HEK293 (cell line): ENCODE measurements around the gene XPNPEP1.

Source experiments
- BCL11A ChIP-seq: fragments of 450-650 bp; formaldehyde crosslinking; IDR thresholded peaks from 2 replicates; pipeline ENCODE4 v1.5.1; 2016; ENCODE audit warnings: low read depth, missing biosample characterization, missing genetic modification characterization
- GLI2 ChIP-seq: fragments of 450-650 bp; formaldehyde crosslinking; IDR thresholded peaks from 2 replicates; pipeline ENCODE4; 2017; ENCODE audit warnings: missing biosample characterization, missing genetic modification characterization, low read depth, borderline replicate concordance
- KLF8 ChIP-seq: fragments of 450-650 bp; formaldehyde crosslinking; IDR thresholded peaks from 2 replicates; pipeline ENCODE4 v1.5.1; 2016; ENCODE audit warnings: missing biosample characterization, missing genetic modification characterization
- SALL2 ChIP-seq: fragments of 450-650 bp; formaldehyde crosslinking; IDR thresholded peaks from 2 replicates; pipeline ENCODE4 v1.5.0; 2017; ENCODE audit warnings: missing biosample characterization, mild to moderate bottlenecking, missing genetic modification characterization, borderline replicate concordance
- TRIM28 ChIP-seq: IDR thresholded peaks from 2 replicates; pipeline ENCODE4 v1.6.1; 2011; ENCODE audit warnings: low read length, control low read depth, borderline replicate concordance
- ZFP3 ChIP-seq: fragments of 450-650 bp; formaldehyde crosslinking; IDR thresholded peaks from 2 replicates; pipeline ENCODE4 v1.5.1; 2016; ENCODE audit warnings: low read depth, missing biosample characterization, missing genetic modification characterization
- ZFP41 ChIP-seq: fragments of 450-650 bp; formaldehyde crosslinking; IDR thresholded peaks from 2 replicates; pipeline ENCODE4 v1.5.1; 2016; ENCODE audit warnings: missing biosample characterization, missing genetic modification characterization, borderline replicate concordance
- ZNF140 ChIP-seq: fragments of 450-650 bp; formaldehyde crosslinking; IDR thresholded peaks from 2 replicates; pipeline ENCODE4 v1.5.1; 2016; ENCODE audit warnings: missing biosample characterization, missing genetic modification characterization
- ZNF37A ChIP-seq: fragments of 450-650 bp; IDR thresholded peaks from 2 replicates; pipeline ENCODE4 v1.5.1; 2018; ENCODE audit warnings: missing biosample characterization, missing genetic modification characterization
- ZNF501 ChIP-seq: fragments of 450-650 bp; formaldehyde crosslinking; IDR thresholded peaks from 2 replicates; pipeline ENCODE4 v1.5.1; 2016; ENCODE audit warnings: missing biosample characterization, missing genetic modification characterization
- ZNF510 ChIP-seq: fragments of 450-650 bp; formaldehyde crosslinking; IDR thresholded peaks from 2 replicates; pipeline ENCODE4 v1.5.1; 2018; ENCODE audit warnings: mild to moderate bottlenecking, missing genetic modification characterization, missing biosample characterization; ENCODE audit not compliant: insufficient replicate concordance
- ZNF654 ChIP-seq: fragments of 450-650 bp; formaldehyde crosslinking; IDR thresholded peaks from 2 replicates; pipeline ENCODE4 v1.5.1; 2016; ENCODE audit warnings: low read depth, missing biosample characterization, missing genetic modification characterization
- TF ChIP-seq, protein P1 (sequence below): fragments of 450-650 bp; formaldehyde crosslinking; IDR thresholded peaks from 2 replicates; pipeline ENCODE4 v1.5.1; 2016; ENCODE audit warnings: missing biosample characterization, missing genetic modification characterization

DNA sequence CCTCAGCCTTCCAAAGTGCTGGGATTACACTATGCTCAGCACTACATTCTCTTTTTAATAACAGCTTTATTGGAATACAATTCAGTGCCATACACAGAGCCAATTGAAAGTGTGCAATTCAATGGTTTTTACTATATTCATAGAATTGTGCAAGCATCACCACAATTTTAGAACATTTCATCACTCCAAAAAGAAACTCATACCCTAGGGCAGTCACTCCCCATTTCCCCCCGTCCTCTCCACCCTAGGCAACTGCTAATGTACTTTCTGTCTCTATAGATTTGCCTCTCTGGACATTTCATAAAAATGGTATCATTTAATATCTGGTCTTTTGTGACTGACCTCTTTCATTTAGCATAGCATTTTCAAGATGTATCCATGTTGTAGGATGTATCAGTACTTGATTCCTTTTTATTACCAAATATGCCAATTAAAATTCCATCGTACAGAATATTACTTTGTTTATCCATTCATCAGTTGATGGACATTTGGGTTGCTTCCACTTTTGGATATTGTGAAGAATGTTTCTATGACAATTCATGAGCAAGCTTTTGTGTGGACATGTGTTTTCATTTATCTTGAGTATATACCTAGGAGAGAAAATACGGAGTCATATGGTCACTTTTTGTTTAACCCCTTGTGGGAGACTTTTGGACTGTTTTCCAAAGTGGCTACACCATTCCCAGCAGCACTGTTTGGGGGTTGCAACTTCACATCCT, 6.3 kb upstream of the XPNPEP1 start:
- TF ChIP-seq BCL11A (tag by site-specific recombination), result no peak
- TF ChIP-seq ZFP41, result no peak
- TF ChIP-seq, protein P1, sequence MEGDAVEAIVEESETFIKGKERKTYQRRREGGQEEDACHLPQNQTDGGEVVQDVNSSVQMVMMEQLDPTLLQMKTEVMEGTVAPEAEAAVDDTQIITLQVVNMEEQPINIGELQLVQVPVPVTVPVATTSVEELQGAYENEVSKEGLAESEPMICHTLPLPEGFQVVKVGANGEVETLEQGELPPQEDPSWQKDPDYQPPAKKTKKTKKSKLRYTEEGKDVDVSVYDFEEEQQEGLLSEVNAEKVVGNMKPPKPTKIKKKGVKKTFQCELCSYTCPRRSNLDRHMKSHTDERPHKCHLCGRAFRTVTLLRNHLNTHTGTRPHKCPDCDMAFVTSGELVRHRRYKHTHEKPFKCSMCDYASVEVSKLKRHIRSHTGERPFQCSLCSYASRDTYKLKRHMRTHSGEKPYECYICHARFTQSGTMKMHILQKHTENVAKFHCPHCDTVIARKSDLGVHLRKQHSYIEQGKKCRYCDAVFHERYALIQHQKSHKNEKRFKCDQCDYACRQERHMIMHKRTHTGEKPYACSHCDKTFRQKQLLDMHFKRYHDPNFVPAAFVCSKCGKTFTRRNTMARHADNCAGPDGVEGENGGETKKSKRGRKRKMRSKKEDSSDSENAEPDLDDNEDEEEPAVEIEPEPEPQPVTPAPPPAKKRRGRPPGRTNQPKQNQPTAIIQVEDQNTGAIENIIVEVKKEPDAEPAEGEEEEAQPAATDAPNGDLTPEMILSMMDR (tag by site-specific recombination), result no peak
- no peak for TF ChIP-seq SALL2 (tag by site-specific recombination)
- TF ChIP-seq GLI2 (tag by site-specific recombination), result no peak
- TF ChIP-seq KLF8 (tag by site-specific recombination), result no peak
- no peak for TF ChIP-seq TRIM28
- no peak for TF ChIP-seq ZNF501
- TF ChIP-seq ZFP3, result no peak
- no peak for TF ChIP-seq ZNF510
- TF ChIP-seq ZNF140 (tag by site-specific recombination), result no peak
- no peak for TF ChIP-seq ZNF654 (tag by site-specific recombination)
- TF ChIP-seq ZNF37A (tag by site-specific recombination), result no peak
